ENCODE measurements around the gene WFDC9. TPM values are rescaled to one million over a fixed set of nuclear protein-coding genes. Genes with fewer than 3 reads are reported as not detected.

WFDC9 gene
- total RNA-seq, 1 experiment from 2014 or later = not detected

DNA sequence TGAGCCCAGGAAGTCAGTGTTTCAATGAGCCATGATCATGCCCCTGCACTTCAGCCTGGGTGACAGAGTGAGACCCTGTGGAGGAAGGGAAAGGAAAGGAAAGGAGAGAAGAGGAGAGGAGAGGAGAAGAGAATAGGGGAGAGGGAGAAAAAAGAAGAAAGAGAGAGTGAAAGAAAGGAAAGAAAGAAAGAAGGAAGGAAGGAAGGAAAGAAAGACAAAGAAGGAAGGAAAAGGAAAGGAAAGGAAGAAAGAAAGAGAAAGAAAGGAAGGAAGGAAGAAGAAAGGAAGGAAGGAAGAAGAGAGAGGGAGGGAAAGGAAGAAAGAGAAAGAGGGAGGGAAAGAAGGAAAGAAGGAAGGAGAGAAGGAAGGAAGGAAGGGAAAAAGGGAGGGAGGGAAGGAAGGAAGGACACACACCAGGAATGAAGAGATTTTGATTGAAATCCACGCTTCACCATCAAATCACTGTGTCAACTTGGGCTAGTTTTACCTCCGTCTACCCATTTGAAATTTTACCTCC, 66.3 kb downstream of the WFDC9 start:
- no TSS peak for BruUV-seq (replicated peaks)
- DNase-seq = no peak
- Histone ChIP-seq H3K9me3 (no peaks in the 10 kb centered on the region), H3K4me1 (no peaks in the 10 kb centered on the region), H3K4me3 (ENCODE audit: low read depth, low read length) (no peak overlapping the region), H3K36me3 (ENCODE audit: control insufficient read depth, insufficient read depth, low read length) (no peaks in the 10 kb centered on the region), H3K27me3 (replicated peaks; ENCODE audit: control insufficient read depth, insufficient read depth, low read length) (no peaks in the 10 kb centered on the region; the same call in 1 of the 2 replicates)
- H3K9me3 Mint-ChIP-seq (ENCODE audit: unreplicated experiment) = no peaks in the 10 kb centered on the region
- intact Hi-C loops (cut with micrococcal nuclease; ENCODE audit: unreplicated experiment) = no loop called here
- no peaks in the 10 kb centered on the region for H3K4me1 Mint-ChIP-seq (ENCODE audit: low read depth, unreplicated experiment)
- ChIA-PET CTCF (no interaction called here), POLR2A (no interaction called here)
- peaks cover 14% of the 10 kb centered on the region for H3K27me3 Mint-ChIP-seq (ENCODE audit: insufficient read depth, unreplicated experiment)
- TF ChIP-seq CTCF (IDR thresholded peaks at IDR 0.05; ENCODE audit: insufficient read depth in 1 of 2, low read depth in 1 of 2, low read length in 1 of 2, severe bottlenecking in 1 of 2, unreplicated experiment in 1 of 2) = no peak
- no peak overlapping the region for H3K27ac Mint-ChIP-seq (ENCODE audit: unreplicated experiment)
- H3K36me3 Mint-ChIP-seq (ENCODE audit: insufficient read depth, unreplicated experiment) = no peaks in the 10 kb centered on the region
- H3K4me3 Mint-ChIP-seq (ENCODE audit: unreplicated experiment) = no peak overlapping the region

Other genes starting within 250 kb of the WFDC9 start
- 71.0 and 74.3 TPM in 2 replicates for gene DBNDD2, start 223.0 kb downstream of the WFDC9 start, total RNA-seq (2022)
- 239 and 259 TPM in 2 replicates for gene PIGT, start 215.1 kb downstream of the WFDC9 start, total RNA-seq (2022)
- 14.3 and 16.9 TPM in 2 replicates for gene WFDC2, start 161.5 kb downstream of the WFDC9 start, total RNA-seq (2022)
- not detected in 2 replicates for gene SPINT3, start 115.7 kb downstream of the WFDC9 start, total RNA-seq (2022)
- not detected in 2 replicates for gene WFDC6, start 91.8 kb downstream of the WFDC9 start, total RNA-seq (2022)
- gene EPPIN, start 83.9 kb downstream of the WFDC9 start, total RNA-seq (2022) = not detected in 2 replicates
- gene WFDC8, start 52.0 kb downstream of the WFDC9 start, total RNA-seq (2022) = not detected in 2 replicates
- gene WFDC10A, start 1.5 kb downstream of the WFDC9 start, total RNA-seq (2022) = not detected in 2 replicates
- not detected in 2 replicates for gene WFDC11, start 39.0 kb upstream of the WFDC9 start, total RNA-seq (2022)
- gene WFDC13, start 70.8 kb upstream of the WFDC9 start, total RNA-seq (2022) = not detected in 2 replicates
- not detected in 2 replicates for gene WFDC10B, start 73.7 kb upstream of the WFDC9 start, total RNA-seq (2022)
- gene SPINT4, start 91.1 kb upstream of the WFDC9 start, total RNA-seq (2022) = not detected in 2 replicates
- 1.1 and 1.7 TPM in 2 replicates for gene WFDC3, start 160.6 kb upstream of the WFDC9 start, total RNA-seq (2022)
- 89.3 and 105 TPM in 2 replicates for gene DNTTIP1, start 160.7 kb upstream of the WFDC9 start, total RNA-seq (2022)
- 409 and 423 TPM in 2 replicates for gene UBE2C, start 181.4 kb upstream of the WFDC9 start, total RNA-seq (2022)
- gene TNNC2, start 196.0 kb upstream of the WFDC9 start, total RNA-seq (2022) = not detected in 2 replicates
- gene SNX21, start 202.5 kb upstream of the WFDC9 start, total RNA-seq (2022) = 14.1 and 15.6 TPM in 2 replicates
- gene ACOT8, start 226.1 kb upstream of the WFDC9 start, total RNA-seq (2022) = 35.1 and 36.2 TPM in 2 replicates
- gene ZSWIM3, start 226.3 kb upstream of the WFDC9 start, total RNA-seq (2022) = 6.1 and 6.4 TPM in 2 replicates
- gene ZSWIM1, start 249.9 kb upstream of the WFDC9 start, total RNA-seq (2022) = 24.8 and 27.3 TPM in 2 replicates